ENCODE data around the gene PRKG1.

- no peak for TF ChIP-seq CTCF (optimal IDR thresholded peaks at IDR 0.05 in 1 of 3, IDR thresholded peaks at IDR 0.05 in 1 of 3, conservative IDR thresholded peaks at IDR 0.05 in 1 of 3; ENCODE audit: extremely low read depth in 1 of 3, insufficient read depth in 2 of 3, low read length in 3 of 3)
- TF ChIP-seq EZH2 (IDR thresholded peaks at IDR 0.05; ENCODE audit: low read length) = no peak
These were observed 846.4 kb downstream of the PRKG1 start for GRCh38 chr10:51920672-51921071.

All from keratinocyte (primary cell).